Measurements from ENCODE around the gene SRP68. TPM values are rescaled to one million over a fixed set of nuclear protein-coding genes. Genes with fewer than 3 reads are reported as not detected.

Gene SRP68
- total RNA-seq, 1 experiment from 2014 or later: 58.7 TPM

DNA sequence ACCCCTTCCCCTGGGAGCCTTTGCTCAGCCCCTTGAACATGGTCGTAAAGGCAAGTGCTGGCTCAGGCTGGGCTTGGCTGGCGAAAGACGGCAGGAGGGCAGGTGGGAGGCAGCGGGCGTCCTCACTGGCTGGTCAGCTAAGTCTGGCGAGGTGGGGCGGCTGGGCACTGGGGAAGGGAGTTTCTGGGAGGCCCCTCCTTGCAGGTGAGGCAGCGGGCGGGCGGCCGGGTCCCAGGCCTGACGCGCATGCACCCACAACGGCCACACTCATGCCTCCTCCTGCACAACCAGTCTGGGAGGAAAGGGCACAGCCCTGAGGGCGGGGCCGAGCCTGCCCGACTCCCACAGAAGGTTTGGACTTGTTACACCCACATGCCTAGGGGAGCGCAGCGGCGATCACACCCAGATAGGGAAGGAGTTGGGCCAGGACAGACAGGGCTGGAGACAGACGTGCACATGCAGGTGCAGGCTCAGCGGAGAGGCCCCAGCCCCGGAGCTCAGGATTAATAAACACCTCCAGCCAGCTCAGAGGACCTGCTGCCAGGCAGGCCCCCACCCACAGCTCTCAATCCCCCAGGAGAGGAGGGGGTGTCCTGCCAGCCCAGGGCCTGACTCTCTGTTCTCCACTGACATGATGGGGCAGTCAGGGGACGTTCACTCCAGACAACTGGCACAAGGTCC is 45.0 kb downstream of the SRP68 start, which contains the start of gene EVPL:
EVPL (minus strand) TSS at position 148 of the 681 bp plus-strand sequence; CDS start at position 40, 108 bp downstream.
- peak; percentile 58 to 64 for DNase-seq
- no peak within 1 kb of the TSS for H3K27ac ChIP-seq
- no peaks in the 10 kb centered on the region for H3K36me3 ChIP-seq
- H3K9me3 ChIP-seq (replicated peaks): no peaks in the 10 kb centered on the region
- H3K27me3 ChIP-seq: no peaks in the 10 kb centered on the region
- H3K4me3 ChIP-seq: no peak within 1 kb of the TSS
- peaks cover 19% of the 10 kb centered on the region; the same call in 1 of the 2 replicates for H3K4me1 ChIP-seq

DNA sequence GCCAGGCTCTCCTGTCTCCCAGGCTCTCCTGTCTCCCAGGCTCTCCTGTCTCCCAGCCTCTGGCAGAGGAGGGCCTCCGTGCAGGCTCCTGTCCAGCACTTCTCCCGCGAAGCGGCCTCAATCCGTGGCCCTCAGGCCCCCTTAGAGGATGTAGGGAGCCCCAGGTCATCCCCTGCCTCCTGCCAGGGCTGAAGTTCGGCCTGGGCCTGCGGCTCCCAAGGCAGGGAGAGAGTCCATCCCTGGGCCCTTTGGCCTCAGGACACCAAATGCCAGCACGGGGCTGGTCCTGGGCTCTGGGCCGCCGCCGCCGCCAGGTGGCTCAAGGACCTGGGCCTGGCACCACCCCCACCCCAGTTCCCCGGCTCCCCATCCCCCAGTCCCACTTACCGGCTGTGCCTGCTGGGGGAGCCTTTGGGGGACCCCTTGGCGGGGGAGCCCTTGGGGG is 45.6 kb downstream of the SRP68 start:
- DNase-seq: no peak
- Histone ChIP-seq H3K9me3 (replicated peaks) (no peaks in the 10 kb centered on the region), H3K27ac (no peak overlapping the region), H3K36me3 (no peaks in the 10 kb centered on the region), H3K4me1 (peaks cover 19% of the 10 kb centered on the region; the same call in 1 of the 2 replicates), H3K4me3 (no peak overlapping the region), H3K27me3 (no peaks in the 10 kb centered on the region)

DNA sequence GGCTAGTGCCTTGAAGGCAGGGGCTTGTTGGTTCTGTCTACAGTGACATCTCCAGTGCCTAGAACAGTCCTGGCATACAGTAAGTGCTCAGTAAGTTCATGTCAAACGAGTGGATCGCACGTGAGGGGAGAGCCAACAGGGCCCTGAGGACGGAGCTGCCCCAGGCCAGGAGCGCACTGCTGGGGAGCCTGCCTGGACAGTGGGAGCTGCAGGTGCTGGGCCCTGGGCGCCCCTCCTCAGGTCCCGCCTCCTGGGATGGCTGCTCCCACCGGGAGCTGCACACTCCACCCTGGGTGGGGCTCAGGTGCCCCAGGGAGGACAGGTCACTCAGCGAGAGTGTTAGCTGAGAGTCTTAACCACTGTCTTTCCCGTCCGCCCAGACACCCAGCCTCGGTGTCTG is 47.0 kb downstream of the SRP68 start:
- Histone ChIP-seq H3K27ac (no peak overlapping the region), H3K36me3 (no peaks in the 10 kb centered on the region), H3K27me3 (no peaks in the 10 kb centered on the region), H3K4me3 (no peak overlapping the region), H3K4me1 (peaks cover 19% of the 10 kb centered on the region; the same call in 1 of the 2 replicates), H3K9me3 (replicated peaks) (no peaks in the 10 kb centered on the region)
- DNase-seq: no peak

DNA sequence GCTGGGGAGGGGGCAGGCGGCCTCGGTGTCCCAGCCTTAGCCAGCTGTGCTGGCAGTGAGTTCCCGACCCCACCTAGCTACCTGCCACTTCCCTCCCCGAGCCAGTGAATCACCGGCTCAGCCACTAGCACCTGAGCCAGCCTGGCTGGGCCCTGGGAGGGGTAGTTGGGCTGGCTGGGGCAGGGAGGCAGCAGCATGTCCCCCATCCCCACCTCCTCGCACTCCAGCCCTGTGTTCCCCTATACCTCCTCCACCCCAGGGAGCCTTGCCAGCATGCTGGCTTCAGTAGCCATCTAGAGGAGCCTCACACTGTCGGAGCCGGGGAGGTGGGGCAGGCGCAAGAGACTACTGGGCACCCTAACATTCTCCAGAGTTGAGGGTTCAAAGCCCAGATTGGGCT is 48.0 kb downstream of the SRP68 start:
- DNase-seq: no peak

DNA sequence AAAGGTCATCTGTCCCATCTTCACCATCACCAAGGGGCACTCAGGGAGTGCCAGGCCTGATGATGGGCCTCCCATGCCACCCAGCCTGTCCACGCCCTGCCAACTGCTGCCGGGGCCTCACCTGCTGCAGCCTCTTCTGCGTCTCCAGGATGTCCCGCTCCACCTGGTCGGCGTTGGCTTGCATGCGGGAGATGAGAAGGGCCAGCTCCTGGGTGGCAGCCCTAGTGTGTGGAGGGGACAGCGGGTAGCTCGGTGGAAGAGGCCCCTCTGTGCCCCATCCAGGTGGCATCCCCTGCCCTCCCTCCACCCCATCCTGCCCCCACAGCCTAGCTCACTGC is 48.4 kb downstream of the SRP68 start:
- Histone ChIP-seq H3K4me3 (no peak overlapping the region), H3K27me3 (no peaks in the 10 kb centered on the region), H3K9me3 (replicated peaks) (no peaks in the 10 kb centered on the region), H3K27ac (no peak overlapping the region), H3K36me3 (no peaks in the 10 kb centered on the region), H3K4me1 (peaks cover 13% of the 10 kb centered on the region; the same call in 1 of the 2 replicates)
- no peak for DNase-seq

More for the DNA sequence above, 48.0 kb downstream of the SRP68 start:
- H3K9me3 ChIP-seq (replicated peaks): no peaks in the 10 kb centered on the region
- H3K36me3 ChIP-seq: no peaks in the 10 kb centered on the region
- H3K27ac ChIP-seq: no peak overlapping the region
- H3K4me1 ChIP-seq: peaks cover 16% of the 10 kb centered on the region; the same call in 1 of the 2 replicates
- H3K27me3 ChIP-seq: no peaks in the 10 kb centered on the region
- H3K4me3 ChIP-seq: no peak overlapping the region

DNA sequence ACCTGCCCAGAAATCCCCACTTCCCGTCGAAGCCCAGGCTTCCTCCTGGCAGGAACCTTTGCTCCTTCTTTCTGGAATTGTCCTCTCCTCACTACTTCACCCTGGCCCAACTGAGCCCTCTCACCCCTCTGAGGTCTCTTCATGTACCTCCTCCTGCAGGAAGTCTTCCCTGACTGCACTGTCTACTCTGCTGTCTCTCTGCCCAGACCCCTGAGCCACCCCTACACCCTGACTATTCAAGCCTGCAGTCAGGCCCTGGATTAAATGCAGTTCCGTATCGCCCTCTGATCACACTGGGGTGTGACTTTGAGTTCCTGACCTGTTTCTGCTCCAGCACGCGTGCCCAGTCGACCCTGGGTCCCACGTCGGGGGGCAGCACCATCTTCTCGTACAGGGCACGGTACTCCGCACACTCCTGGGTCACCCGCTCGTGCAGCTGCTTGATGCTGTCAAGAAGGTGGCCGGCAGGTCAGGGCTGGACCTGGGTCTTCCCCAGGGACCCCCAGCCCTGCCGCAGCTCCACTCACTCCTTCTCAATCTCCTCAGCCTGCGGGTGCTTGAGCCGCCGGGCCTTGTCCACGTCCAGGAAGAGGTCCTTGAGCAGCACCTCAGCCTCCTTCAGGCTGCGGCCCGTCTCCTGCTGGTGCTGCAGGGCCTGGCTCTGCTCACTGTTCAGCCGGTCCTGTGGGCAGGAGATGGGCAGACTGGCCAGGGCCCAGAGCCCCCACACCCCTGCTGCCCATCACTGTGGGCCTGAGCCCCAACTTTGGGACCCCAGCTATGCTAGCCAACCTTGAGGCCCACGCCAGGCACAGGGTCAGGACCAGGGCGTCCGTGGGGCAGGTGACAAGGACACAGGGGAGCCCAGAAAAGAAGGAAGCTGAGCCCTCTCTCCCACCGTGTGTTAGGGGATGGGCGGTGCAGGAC is 49.1 kb downstream of the SRP68 start:
- H3K4me3 ChIP-seq: no peak overlapping the region
- H3K27me3 ChIP-seq: no peaks in the 10 kb centered on the region
- no peaks in the 10 kb centered on the region for H3K36me3 ChIP-seq
- H3K9me3 ChIP-seq (replicated peaks): no peaks in the 10 kb centered on the region
- DNase-seq: no peak
- no peak overlapping the region for H3K27ac ChIP-seq
- H3K4me1 ChIP-seq: peaks cover 7% of the 10 kb centered on the region; the same call in 1 of the 2 replicates

DNA sequence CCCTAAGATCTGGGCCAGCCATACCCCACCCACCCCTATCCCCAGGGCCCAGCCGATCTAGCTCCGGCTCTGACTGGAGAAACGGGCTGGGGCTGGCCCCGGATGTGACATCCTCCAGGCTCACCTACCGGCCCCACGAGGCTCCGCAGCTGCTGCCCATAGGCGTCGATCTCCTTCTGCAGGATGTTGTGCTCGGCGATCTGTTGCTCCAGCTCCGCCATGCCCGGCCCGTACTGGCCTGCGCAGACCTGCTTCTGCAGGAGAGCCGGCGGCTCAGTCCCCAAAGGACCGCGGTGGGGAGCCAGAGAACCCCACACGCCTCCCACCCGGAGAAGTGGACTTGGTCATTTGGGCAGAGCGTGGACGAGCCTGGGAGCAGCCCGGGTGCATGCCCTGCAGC is 50.0 kb downstream of the SRP68 start:
- Histone ChIP-seq H3K36me3 (no peaks in the 10 kb centered on the region), H3K27ac (no peak overlapping the region), H3K4me3 (no peak overlapping the region), H3K4me1 (peaks cover 5% of the 10 kb centered on the region; the same call in 1 of the 2 replicates), H3K9me3 (replicated peaks) (no peaks in the 10 kb centered on the region), H3K27me3 (no peaks in the 10 kb centered on the region)
- no peak for DNase-seq

DNA sequence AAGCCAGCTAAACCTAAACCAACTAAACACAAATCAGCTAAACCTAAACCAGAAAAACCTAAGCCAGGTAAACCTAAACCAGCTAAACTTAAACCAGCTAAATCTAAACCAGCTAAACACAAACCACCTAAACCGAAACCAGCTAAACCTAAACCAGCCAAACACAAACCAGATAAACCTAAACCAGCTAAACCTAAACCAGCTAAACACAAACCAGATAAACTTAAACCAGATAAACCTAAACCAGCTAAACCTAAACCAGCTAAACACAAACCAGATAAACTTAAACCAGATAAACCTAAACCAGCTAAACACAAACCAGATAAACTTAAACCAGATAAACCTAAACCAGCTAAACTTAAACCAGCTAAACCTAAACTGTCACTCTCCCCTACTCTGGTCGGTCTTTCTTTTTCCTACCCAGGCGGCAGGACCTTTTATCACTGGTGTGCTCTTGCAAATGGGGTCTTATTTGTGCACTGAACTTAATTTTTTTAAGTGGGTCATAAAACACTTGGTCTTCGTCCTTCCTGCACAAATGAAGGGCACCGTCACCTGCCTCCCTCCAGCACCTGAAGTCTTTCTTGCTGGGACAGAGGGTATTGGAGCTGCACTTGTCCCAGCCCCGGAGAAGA is 52.4 kb downstream of the SRP68 start:
- Histone ChIP-seq H3K4me1 (peaks cover 7% of the 10 kb centered on the region; the same call in 1 of the 2 replicates), H3K4me3 (no peak overlapping the region), H3K36me3 (no peaks in the 10 kb centered on the region), H3K9me3 (replicated peaks) (no peaks in the 10 kb centered on the region), H3K27ac (no peak overlapping the region), H3K27me3 (no peaks in the 10 kb centered on the region)
- DNase-seq: no peak

DNA sequence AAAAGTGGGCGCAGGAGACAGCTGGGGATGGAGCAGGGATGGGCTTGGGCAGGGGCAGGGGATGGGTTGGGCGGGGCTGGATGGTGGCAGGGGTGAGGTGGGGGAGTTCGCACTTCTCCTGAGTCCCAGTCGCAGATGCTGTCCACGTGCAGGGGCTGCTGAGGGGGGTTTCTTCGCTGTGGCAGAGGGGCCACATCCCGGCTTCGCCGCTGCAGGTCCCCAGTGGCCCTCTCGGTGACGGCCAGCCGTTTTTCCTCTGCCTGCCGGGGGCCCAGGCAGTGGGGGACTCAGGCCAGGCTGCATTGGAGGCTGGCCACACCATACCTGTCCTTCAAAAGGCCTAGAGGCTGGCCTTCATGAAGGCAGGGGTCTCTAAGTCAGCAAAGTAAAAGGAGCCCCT is 53.5 kb downstream of the SRP68 start:
- no peak for DNase-seq
- H3K27ac ChIP-seq: no peak overlapping the region
- no peaks in the 10 kb centered on the region for H3K27me3 ChIP-seq

DNA sequence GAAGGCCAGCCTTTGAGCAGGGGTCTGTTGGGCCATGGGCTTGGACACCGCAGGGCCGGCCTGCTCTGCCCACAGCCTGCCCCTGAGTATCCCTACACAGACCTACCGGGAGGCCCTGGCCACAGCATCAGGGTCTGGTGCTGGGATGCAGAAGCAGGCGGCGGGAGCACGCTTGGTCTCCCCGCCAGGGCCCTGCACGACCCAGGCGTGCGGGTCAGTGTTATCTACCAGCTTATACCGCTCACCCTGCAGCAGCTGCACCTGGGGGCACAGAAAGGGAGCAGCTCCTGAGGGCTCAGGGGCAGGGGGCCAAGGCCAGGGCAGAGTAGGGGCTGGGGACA is 54.0 kb downstream of the SRP68 start:
- Histone ChIP-seq H3K27ac (no peak overlapping the region), H3K4me3 (no peak overlapping the region), H3K9me3 (replicated peaks) (no peaks in the 10 kb centered on the region), H3K27me3 (no peaks in the 10 kb centered on the region), H3K36me3 (no peaks in the 10 kb centered on the region), H3K4me1 (peaks cover 14% of the 10 kb centered on the region)
- no peak for DNase-seq

More for the DNA sequence above, 53.5 kb downstream of the SRP68 start:
- no peak overlapping the region for H3K4me3 ChIP-seq
- H3K9me3 ChIP-seq (replicated peaks): no peaks in the 10 kb centered on the region
- peaks cover 10% of the 10 kb centered on the region for H3K4me1 ChIP-seq
- H3K36me3 ChIP-seq: no peaks in the 10 kb centered on the region

DNA sequence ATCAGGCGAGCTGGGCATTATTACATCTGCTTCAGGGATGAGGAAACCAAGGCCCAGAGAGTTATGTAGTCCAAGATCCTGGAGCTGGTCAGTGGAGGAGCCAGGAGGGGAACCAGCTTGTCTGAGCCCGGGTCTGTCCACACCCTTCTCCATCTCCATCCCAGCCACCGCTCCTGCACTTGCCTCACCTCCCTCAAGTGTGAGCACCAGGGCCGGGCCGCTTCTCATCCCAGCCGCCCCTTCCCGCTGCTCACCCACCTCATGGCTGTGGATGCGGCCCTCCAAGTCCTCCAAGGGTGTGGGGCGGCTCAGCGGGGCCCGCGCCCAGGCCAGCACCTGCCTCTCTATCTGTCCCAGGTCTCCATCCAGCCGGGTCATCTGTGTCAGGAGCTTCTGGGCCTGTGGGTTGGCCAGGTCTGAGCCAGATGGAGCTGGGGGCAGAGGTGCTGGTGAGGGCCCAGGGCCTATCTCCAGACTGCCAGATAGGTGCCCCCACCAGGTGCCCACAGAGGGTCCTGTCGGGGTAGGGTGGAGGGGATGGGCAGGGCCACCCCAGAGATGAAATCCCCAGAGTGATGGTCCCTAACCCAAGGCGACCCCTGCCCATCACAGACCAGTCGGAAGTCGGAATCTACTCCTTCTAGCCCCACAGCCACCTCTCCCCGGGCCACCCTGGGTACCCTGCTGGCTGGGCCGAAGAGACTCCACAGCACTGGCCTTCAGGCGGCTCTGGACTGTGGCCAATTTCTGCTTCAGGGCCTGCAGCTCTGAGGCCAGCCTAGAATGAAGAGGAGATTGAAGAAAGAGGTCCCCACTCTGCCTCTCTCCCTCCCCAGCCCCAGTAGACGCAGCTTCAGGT is 54.6 kb downstream of the SRP68 start:
- Histone ChIP-seq H3K27ac (no peak overlapping the region), H3K9me3 (replicated peaks) (no peaks in the 10 kb centered on the region), H3K36me3 (no peaks in the 10 kb centered on the region), H3K4me3 (no peak overlapping the region), H3K27me3 (no peaks in the 10 kb centered on the region), H3K4me1 (peaks cover 14% of the 10 kb centered on the region)
- peak in 1 of 2 experiments; percentile 38 for DNase-seq

DNA sequence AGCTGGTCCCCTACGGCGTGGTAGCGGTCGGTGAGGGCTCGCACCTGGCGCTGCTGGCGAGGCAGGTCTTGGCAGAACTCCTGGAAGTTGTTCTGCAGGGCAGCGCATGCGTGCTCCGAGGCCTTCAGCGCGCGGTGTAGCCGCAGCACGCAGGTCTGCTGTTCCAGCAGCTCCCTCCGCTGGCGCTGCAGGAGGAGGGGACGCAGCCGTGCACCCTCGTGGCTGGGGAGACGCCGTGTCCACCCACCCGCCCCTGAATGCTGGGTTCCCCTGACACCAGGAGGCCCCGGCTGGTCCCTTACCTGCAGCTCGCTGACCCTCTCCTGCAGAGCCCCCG is 57.4 kb downstream of the SRP68 start:
- H3K27me3 ChIP-seq: no peaks in the 10 kb centered on the region
- peaks cover 11% of the 10 kb centered on the region for H3K4me1 ChIP-seq
- H3K27ac ChIP-seq: no peak overlapping the region
- peak; percentile 66 to 68 for DNase-seq
- H3K9me3 ChIP-seq (replicated peaks): no peaks in the 10 kb centered on the region
- H3K4me3 ChIP-seq: peak overlapping the region; percentile 2; the same call in 1 of the 2 replicates
- no peaks in the 10 kb centered on the region for H3K36me3 ChIP-seq

DNA sequence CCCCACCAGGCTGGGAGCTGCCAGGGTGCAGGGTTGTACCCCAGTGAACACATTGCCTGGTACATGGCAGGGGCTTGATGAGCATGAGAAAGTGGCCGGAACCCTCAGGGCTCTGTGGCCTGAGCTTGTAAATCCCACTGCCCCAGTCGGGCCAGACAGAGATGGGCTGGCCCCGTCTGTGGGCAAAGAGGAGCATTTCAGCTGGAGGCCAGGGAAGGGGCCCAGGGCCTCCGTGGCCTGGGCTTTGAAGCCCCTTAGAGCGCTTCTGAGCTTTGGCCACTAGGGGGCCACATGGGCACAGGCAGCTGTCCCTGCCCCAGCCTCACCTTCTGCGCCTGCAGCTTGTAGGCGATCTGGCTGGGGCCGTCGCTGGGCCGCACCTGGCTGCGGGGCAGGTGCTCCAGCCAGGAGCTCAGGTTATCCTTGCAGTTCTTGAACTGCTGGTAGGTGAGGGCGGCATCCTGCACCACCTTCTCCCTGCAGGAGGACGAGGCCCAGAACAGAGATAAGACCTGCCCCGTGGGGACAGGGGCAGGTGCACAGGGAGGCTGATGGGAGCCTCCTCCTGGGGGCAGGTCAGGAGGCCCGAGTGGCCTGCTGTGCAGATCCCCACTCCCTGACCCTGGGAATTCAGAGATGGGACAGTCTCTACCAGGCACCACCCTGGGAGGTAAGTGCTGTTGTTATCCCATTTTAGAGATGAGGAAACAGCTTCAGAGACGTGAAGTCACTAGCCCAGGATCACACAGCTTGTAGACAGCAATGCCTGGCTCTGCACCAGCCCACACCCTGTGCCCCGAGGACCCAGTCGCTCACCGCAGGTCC is 58.0 kb downstream of the SRP68 start:
- H3K36me3 ChIP-seq: no peaks in the 10 kb centered on the region
- H3K4me1 ChIP-seq: peaks cover 11% of the 10 kb centered on the region
- no peaks in the 10 kb centered on the region for H3K27me3 ChIP-seq
- no peak overlapping the region for H3K27ac ChIP-seq
- no peak overlapping the region for H3K4me3 ChIP-seq
- H3K9me3 ChIP-seq (replicated peaks): no peaks in the 10 kb centered on the region
- DNase-seq: peak; percentile 84 to 93
